ENCODE measurements around the gene AGAP1. TPM values are rescaled to one million over a fixed set of nuclear protein-coding genes. Genes with fewer than 3 reads are reported as not detected.

Gene AGAP1
- total and polyA plus RNA-seq, 4 donors = 2.0 to 8.5 (median 5.4) TPM

DNA sequence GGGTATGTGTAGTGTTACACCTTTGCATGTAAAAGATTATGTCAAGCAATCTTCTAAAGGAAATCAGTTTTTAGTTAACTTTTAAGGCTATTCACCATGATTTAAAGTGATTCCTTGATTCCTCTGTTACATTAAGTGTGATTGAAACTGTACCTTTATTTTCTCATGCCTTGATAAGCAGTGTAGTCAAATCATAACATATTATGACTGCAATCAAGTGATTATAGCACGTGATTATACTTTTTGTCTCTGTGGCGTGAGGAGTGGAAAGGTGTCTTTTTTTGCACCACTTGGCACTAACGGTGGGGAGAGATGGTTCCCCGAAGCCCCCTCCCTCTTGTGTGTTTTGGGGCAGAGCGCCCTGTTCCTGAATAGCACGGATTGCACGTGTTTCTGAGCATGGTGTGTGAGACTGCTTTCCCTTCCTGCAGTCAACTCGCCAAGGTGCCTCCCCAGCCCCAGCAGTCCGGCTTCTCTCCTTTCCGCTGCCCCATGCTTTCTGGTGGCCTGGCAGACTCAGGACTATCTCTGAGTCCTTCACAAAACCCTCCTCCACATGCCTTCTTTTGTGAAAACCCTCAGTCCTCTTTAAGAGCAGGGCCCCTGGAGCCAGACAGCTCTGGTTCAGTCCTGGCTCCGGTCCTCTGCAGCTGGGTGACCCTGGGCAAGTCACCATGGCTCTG lies 68.4 kb downstream of the AGAP1 start (continued):
- TF ChIP-seq YY1 (IDR thresholded peaks at IDR 0.05) (no peak), JUND (IDR thresholded peaks at IDR 0.05) (no peak)
- TF ChIP-seq, protein P1, sequence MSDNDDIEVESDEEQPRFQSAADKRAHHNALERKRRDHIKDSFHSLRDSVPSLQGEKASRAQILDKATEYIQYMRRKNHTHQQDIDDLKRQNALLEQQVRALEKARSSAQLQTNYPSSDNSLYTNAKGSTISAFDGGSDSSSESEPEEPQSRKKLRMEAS (IDR thresholded peaks at IDR 0.05) = no peak

DNA sequence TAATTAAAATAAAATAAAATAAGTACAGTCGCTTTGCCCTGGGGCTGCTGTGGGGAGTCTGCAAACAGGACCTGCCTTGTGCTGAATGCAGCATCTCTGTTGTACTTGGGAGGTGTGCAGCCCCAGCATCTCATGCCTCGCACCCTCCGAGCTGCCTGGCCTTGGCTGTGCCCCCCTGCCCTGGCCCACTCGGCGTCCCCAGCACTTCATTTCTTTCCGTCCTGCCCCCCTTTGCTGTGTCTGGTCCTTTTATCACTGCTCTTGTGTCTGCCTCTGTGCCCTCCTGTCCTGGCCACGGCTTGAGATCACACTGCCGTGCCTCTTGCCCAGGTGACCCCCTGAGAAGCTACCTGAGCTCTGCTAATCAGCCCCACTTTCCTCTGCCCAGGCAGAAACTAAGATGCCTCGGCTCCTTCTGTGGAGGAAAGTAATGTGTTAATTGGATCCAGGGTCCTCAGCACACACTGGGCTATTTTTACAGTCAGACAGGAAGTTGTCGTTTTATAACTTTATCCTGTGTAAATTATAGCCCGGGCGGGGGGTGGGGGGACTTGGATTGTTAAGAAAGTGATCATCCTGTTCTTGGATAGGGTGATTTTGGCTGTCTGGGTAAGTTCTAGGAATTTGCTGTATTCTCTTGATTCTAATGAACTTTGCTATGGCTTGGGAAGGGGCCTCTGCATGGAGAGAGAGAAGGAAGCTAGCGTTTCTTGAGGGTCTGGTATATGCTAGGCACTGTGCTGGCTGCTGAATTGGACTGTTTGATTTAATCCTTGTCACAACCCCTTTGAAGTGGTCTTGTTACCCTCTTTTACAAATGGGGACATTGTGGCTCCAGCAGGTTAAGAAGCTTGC lies 69.4 kb downstream of the AGAP1 start:
- H3K4me3 ChIP-seq (ENCODE audit: low read depth in 1 of 3, low read length in 3 of 3) = no peak overlapping the region
- no peak overlapping the region for H3K9ac ChIP-seq (ENCODE audit: low read depth in 1 of 2, low read length in 2 of 2)
- H3K27ac ChIP-seq (ENCODE audit: low read depth in 1 of 2, low read length in 2 of 2) = no peak overlapping the region
- peaks cover 0 to 9% (median 3%) of the 10 kb centered on the region in 4 donors for H3K4me1 ChIP-seq (ENCODE audit: control insufficient read depth in 4 of 4, insufficient read depth in 4 of 4, low read length in 3 of 4)
- no peak for DNase-seq (ENCODE audit: low spot score)
- 74% methylated on average over 13 of the region's 13 CpGs for WGBS
- no peaks in the 10 kb centered on the region for H3K27me3 ChIP-seq (ENCODE audit: control insufficient read depth in 4 of 4, insufficient read depth in 4 of 4, low read length in 3 of 4)
- H3K36me3 ChIP-seq (ENCODE audit: control insufficient read depth in 4 of 4, insufficient read depth in 3 of 4, low read depth in 1 of 4, low read length in 3 of 4) = no peaks in the 10 kb centered on the region
- TF ChIP-seq, protein P2, sequence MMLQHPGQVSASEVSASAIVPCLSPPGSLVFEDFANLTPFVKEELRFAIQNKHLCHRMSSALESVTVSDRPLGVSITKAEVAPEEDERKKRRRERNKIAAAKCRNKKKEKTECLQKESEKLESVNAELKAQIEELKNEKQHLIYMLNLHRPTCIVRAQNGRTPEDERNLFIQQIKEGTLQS (IDR thresholded peaks at IDR 0.05) = no peak
- TF ChIP-seq HNF4G (IDR thresholded peaks at IDR 0.05) (no peak), SP1 (IDR thresholded peaks at IDR 0.05) (no peak), JUND (IDR thresholded peaks at IDR 0.05) (no peak), HNF4A (conservative IDR thresholded peaks at IDR 0.05) (no peak), GABPA (IDR thresholded peaks at IDR 0.05 in 1 of 2, conservative IDR thresholded peaks at IDR 0.05 in 1 of 2) (no peak), YY1 (IDR thresholded peaks at IDR 0.05) (no peak), RXRA (IDR thresholded peaks at IDR 0.05) (no peak), TAF1 (conservative IDR thresholded peaks at IDR 0.05) (no peak), RAD21 (IDR thresholded peaks at IDR 0.05) (no peak), EGR1 (IDR thresholded peaks at IDR 0.05; ENCODE audit: low read depth in 2 of 2) (no peak), FOXA2 (IDR thresholded peaks at IDR 0.05) (no peak), NR2F2 (IDR thresholded peaks at IDR 0.05) (no peak), FOXA1 (IDR thresholded peaks at IDR 0.05) (no peak)
- TF ChIP-seq, protein P3, sequence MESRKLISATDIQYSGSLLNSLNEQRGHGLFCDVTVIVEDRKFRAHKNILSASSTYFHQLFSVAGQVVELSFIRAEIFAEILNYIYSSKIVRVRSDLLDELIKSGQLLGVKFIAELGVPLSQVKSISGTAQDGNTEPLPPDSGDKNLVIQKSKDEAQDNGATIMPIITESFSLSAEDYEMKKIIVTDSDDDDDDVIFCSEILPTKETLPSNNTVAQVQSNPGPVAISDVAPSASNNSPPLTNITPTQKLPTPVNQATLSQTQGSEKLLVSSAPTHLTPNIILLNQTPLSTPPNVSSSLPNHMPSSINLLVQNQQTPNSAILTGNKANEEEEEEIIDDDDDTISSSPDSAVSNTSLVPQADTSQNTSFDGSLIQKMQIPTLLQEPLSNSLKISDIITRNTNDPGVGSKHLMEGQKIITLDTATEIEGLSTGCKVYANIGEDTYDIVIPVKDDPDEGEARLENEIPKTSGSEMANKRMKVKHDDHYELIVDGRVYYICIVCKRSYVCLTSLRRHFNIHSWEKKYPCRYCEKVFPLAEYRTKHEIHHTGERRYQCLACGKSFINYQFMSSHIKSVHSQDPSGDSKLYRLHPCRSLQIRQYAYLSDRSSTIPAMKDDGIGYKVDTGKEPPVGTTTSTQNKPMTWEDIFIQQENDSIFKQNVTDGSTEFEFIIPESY (IDR thresholded peaks at IDR 0.05) = no peak
- TF ChIP-seq, protein P4, sequence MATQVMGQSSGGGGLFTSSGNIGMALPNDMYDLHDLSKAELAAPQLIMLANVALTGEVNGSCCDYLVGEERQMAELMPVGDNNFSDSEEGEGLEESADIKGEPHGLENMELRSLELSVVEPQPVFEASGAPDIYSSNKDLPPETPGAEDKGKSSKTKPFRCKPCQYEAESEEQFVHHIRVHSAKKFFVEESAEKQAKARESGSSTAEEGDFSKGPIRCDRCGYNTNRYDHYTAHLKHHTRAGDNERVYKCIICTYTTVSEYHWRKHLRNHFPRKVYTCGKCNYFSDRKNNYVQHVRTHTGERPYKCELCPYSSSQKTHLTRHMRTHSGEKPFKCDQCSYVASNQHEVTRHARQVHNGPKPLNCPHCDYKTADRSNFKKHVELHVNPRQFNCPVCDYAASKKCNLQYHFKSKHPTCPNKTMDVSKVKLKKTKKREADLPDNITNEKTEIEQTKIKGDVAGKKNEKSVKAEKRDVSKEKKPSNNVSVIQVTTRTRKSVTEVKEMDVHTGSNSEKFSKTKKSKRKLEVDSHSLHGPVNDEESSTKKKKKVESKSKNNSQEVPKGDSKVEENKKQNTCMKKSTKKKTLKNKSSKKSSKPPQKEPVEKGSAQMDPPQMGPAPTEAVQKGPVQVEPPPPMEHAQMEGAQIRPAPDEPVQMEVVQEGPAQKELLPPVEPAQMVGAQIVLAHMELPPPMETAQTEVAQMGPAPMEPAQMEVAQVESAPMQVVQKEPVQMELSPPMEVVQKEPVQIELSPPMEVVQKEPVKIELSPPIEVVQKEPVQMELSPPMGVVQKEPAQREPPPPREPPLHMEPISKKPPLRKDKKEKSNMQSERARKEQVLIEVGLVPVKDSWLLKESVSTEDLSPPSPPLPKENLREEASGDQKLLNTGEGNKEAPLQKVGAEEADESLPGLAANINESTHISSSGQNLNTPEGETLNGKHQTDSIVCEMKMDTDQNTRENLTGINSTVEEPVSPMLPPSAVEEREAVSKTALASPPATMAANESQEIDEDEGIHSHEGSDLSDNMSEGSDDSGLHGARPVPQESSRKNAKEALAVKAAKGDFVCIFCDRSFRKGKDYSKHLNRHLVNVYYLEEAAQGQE (IDR thresholded peaks at IDR 0.05) = no peak
- TF ChIP-seq, protein P1 (IDR thresholded peaks at IDR 0.05) = no peak
- TF ChIP-seq, protein P5, sequence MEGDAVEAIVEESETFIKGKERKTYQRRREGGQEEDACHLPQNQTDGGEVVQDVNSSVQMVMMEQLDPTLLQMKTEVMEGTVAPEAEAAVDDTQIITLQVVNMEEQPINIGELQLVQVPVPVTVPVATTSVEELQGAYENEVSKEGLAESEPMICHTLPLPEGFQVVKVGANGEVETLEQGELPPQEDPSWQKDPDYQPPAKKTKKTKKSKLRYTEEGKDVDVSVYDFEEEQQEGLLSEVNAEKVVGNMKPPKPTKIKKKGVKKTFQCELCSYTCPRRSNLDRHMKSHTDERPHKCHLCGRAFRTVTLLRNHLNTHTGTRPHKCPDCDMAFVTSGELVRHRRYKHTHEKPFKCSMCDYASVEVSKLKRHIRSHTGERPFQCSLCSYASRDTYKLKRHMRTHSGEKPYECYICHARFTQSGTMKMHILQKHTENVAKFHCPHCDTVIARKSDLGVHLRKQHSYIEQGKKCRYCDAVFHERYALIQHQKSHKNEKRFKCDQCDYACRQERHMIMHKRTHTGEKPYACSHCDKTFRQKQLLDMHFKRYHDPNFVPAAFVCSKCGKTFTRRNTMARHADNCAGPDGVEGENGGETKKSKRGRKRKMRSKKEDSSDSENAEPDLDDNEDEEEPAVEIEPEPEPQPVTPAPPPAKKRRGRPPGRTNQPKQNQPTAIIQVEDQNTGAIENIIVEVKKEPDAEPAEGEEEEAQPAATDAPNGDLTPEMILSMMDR (IDR thresholded peaks at IDR 0.05; ENCODE audit: low read depth, low read length, missing input control) = no peak
- H3K9me3 ChIP-seq (ENCODE audit: control insufficient read depth in 4 of 4, low read length in 3 of 4) = no peaks in the 10 kb centered on the region

Measured in liver (tissue), 9 donors.